SH-SY5Y (cell line): ENCODE results near the gene SLX4IP.

ENCODE experiments used
- GATA2 ChIP-seq: IDR thresholded peaks from 2 replicates; pipeline ENCODE4 v1.6.1; 2011; ENCODE audit warnings: mild to moderate bottlenecking, low read depth, low read length
- GATA3 ChIP-seq: IDR thresholded peaks from 2 replicates; pipeline ENCODE4 v1.6.1; 2011; ENCODE audit warnings: low read depth, mild to moderate bottlenecking, low read length, moderate library complexity

SLX4IP gene

DNA sequence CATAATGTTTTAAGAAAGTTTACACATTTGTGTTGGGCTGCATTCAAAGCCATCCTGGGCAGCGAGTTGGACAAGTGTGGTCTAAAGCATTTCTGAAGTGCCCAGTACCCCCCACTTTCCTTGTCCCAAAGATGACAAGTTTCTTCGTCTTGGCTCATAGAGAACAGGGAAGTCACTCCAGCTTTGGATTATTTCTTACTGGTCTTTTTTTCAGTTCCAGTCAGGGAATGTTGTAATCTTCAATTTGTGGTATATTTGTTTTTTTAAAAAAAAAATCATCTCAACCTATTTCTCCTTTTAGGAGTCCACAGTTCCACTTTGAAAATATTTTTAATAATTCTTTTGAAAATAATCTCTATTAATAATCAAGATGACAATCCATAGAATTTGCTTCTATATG is 34.0 kb downstream of the SLX4IP start:
- no peak for TF ChIP-seq GATA3
- TF ChIP-seq GATA2: no peak

- TF ChIP-seq GATA3 (no peak), GATA2 (no peak)
These were observed 34.5 kb downstream of the SLX4IP start for GRCh38 chr20:10469599-10469998.

GRCh38 chr20:10470276-10470675 is 35.2 kb downstream of the SLX4IP start:
- no peak for TF ChIP-seq GATA2
- TF ChIP-seq GATA3: no peak

GRCh38 chr20:10472871-10473270 is 37.8 kb downstream of the SLX4IP start:
- TF ChIP-seq GATA2 (no peak), GATA3 (no peak)

DNA sequence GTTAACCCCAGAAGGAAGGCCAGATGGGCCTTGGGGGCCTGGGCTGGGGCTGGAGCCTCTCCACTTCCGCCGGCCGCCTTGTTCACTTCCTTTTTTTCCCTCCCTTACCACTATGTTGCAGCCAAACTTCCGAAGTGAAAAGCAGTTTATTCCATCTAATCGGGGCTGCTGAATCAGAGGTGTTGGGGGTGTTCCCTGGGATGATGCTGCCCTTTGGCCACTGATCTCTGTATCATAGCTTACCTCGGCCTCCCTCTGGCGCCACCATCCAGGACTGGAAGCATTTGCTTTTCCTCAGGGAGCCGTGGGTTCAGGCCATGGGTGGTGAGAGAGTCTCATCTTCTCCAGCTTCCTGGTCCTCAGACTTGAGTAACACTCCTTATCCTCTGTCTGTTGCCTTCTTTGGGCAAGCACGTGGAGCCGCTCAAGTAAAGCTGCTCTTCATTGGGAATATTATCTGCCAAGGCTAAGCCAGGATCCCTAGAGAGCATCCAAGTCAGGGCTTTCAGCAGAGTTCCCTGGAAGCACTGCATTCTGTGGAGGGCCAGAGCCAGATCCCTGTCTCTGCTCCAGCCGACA is 39.6 kb downstream of the SLX4IP start:
- TF ChIP-seq GATA2: no peak
- TF ChIP-seq GATA3: no peak

GRCh38 chr20:10475225-10475624 is 40.1 kb downstream of the SLX4IP start:
- TF ChIP-seq GATA2 (no peak), GATA3 (no peak)

- no peak for TF ChIP-seq GATA3
- TF ChIP-seq GATA2: no peak
These were observed 41.2 kb downstream of the SLX4IP start for GRCh38 chr20:10476319-10476724.

- no peak for TF ChIP-seq GATA2
- TF ChIP-seq GATA3: no peak
These were observed 43.1 kb downstream of the SLX4IP start for GRCh38 chr20:10478205-10478604.

DNA sequence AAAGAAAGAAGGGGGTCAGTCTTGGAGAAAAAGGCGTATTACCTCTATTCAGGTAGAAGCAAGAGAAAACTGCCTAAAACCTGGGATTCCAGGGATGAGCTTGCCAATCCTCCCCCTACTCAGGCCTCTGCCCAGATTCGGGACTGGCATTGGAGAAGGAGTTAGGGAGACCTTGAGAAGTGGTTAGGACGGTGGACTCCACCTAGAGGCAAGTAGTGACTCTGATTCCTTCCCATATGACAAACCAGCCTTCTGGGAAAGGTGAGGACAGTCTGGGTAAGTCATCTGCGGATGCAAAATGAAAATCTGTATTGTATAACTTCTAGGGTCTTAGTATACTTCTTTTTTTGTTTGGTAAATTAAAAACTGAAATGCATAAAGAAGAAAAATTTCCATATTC is 43.8 kb downstream of the SLX4IP start:
- no peak for TF ChIP-seq GATA3
- no peak for TF ChIP-seq GATA2

GRCh38 chr20:10481676-10482075 is 46.6 kb downstream of the SLX4IP start:
- TF ChIP-seq GATA2 (no peak), GATA3 (no peak)

DNA sequence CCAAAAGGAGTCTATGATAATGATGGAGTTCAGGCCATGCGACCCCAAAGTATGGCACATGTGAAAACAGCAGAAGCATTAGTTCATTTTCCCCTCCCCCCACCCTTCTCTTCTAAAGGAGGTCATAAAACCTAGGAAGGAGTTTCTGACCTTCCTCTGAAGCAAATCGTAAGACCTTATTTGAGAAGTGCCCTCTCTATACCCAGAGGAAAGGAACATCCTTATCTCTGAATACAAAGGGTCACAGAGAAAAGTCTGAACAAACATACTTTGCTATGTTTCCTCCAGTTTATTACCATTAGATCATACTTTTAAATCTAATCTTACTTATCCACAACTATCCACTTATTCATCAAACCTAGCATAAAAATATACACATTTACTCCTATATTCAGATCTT is 48.6 kb downstream of the SLX4IP start:
- TF ChIP-seq GATA2 (no peak), GATA3 (no peak)

GRCh38 chr20:10487142-10488136 is 52.3 kb downstream of the SLX4IP start:
- TF ChIP-seq GATA2 (no peak), GATA3 (no peak)

DNA sequence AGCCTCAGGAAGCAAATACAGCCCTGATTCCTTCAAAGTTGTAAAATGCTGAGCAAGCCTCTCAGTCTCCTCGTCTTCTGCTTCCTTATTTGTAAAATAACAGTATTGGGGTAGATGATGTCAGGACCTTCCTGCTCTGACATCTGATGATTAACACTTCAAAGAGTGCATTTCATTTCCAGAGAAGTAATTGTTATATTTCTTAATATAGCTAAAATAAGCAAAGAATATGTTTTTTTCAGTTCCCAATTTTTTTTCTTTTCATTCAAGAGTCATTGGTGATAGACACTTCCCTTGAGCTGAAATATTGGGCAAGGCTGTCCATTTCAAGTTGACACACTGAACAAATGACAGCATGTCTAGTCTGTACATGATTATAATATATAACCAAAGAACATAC is 53.4 kb downstream of the SLX4IP start:
- TF ChIP-seq GATA3 (no peak), GATA2 (no peak)

- no peak for TF ChIP-seq GATA3
- TF ChIP-seq GATA2: no peak
These were observed 54.7 kb downstream of the SLX4IP start for GRCh38 chr20:10489853-10490252.

DNA sequence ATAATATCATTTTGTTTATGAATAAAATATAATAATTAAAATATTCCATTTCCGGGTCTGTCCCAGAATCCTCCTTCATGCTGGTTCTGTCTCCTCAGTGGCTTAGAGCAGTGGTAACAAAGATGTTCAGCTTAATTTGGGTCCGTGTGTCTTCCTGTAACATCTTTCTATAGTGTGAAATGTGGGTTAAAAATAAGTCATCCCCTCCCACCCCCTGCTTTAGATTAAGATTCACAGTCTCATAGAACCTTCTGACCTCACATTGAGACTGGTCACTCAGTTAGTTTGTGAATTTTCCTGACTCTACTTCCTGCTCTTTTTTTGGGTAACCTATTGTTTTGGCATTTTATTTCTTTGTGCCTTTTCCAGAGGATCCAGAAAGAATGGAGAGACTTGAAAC is 55.2 kb downstream of the SLX4IP start:
- no peak for TF ChIP-seq GATA2
- no peak for TF ChIP-seq GATA3

GRCh38 chr20:10490706-10491105 is 55.6 kb downstream of the SLX4IP start:
- TF ChIP-seq GATA2 (no peak), GATA3 (no peak)

DNA sequence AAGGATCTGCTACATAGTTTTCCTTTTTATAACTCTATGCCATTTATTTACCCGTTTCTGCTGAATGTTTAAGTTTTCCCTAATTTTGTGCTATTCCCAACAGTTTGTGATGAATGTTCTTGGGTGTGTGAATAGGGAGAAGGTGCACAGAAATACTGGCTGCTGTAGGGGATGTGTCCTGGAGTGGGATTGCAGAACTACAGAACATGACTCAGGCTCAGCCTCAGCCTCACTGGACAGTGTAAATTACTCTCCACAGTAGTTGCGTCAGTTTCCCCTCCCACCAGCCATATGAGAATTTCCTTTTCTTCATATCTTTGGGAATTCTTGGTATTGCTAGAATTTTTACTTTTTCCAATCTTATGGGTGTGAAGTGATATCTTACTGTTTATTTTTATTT is 57.0 kb downstream of the SLX4IP start:
- TF ChIP-seq GATA3 (no peak), GATA2 (no peak)
